ENCODE results near the gene TMEM150C.

DNA sequence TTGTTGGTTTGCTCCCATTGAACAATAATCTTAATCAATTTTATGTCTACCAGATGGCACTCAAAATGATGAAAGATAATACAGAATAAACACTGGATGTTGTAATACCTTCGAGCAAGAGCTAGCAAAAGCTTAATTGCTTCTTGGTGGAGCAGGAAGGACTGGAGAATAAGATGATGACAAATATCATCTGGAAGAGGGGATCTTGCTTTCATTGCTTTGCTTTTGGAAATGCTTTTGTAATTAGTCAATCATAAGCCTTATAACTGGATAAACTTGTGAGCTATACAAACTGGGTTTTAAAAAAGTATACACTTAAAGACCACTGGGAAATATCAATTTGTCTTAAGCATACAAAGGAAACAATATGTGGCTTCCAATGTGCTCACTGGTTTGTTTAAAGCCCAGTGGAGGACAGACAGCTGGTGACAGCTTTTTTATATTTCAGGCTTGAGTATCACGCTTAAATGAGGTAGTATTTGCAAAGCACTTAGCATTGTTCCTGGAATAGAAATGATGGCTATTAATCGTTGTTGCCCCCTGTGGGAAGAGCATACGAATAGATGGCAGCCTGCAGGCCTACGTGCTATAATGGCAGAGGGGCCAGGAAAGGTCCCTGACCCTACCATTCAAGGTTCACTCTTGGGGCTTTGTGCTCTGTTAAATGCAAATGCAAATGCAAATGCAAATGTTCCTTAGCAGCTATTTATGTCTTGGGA lies 61.2 kb downstream of the TMEM150C start:
- TF ChIP-seq, protein P1, sequence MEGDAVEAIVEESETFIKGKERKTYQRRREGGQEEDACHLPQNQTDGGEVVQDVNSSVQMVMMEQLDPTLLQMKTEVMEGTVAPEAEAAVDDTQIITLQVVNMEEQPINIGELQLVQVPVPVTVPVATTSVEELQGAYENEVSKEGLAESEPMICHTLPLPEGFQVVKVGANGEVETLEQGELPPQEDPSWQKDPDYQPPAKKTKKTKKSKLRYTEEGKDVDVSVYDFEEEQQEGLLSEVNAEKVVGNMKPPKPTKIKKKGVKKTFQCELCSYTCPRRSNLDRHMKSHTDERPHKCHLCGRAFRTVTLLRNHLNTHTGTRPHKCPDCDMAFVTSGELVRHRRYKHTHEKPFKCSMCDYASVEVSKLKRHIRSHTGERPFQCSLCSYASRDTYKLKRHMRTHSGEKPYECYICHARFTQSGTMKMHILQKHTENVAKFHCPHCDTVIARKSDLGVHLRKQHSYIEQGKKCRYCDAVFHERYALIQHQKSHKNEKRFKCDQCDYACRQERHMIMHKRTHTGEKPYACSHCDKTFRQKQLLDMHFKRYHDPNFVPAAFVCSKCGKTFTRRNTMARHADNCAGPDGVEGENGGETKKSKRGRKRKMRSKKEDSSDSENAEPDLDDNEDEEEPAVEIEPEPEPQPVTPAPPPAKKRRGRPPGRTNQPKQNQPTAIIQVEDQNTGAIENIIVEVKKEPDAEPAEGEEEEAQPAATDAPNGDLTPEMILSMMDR (IDR thresholded peaks at IDR 0.05; ENCODE audit: low read depth, low read length, poor library complexity, severe bottlenecking), result no peak
- no peak for TF ChIP-seq EZH2phosphoT487 (IDR thresholded peaks at IDR 0.05; ENCODE audit: borderline replicate concordance, low read length)
